GM21528 (cell line): Measurements from ENCODE around the gene HSPB6.

Source experiments
- ATAC-seq: cut with Tn5 transposase; IDR thresholded peaks from one replicate; pipeline ENCODE4 v1.9.1; 2021; ENCODE audit warnings: mild to moderate bottlenecking, moderate library complexity; ENCODE audit not compliant: unreplicated experiment, low FRiP score

The HSPB6 gene

GRCh38 chr19:35768082-35768421 lies 11.2 kb upstream of the HSPB6 start:
- ATAC-seq = no peak

- no peak for ATAC-seq
These were observed 10.7 kb upstream of the HSPB6 start for GRCh38 chr19:35767288-35768081.

DNA sequence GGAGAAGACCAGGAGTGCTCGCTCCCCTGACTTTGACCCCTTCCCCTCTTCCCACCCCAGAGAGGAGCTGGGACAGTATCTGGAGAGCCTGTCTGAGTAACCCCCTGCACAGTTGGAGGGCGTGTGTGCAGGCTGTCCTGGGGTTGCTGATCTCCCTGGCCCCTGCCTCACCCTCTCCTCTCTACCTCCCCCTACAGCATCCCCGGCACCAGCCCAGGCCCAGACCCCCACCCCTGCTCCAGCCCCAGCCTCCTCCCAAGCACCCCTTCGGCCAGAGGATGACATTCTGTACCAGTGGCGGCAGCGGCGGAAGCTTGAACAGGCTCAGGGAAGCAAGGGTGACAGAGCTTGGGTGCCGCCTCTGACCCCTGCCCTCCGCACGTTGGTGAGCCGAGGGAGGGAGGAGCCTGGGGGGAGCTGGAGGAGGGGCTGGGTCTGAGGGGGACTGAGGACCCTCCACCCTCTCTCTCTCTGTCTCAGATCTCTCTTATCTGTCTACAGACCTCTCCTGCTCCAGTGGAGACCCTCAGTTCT lies 9.8 kb upstream of the HSPB6 start:
- ATAC-seq = no peak

GRCh38 chr19:35764432-35765315 lies 7.8 kb upstream of the HSPB6 start:
- no peak for ATAC-seq

- no peak for ATAC-seq
These were observed 4.0 kb upstream of the HSPB6 start for GRCh38 chr19:35760711-35761349.

DNA sequence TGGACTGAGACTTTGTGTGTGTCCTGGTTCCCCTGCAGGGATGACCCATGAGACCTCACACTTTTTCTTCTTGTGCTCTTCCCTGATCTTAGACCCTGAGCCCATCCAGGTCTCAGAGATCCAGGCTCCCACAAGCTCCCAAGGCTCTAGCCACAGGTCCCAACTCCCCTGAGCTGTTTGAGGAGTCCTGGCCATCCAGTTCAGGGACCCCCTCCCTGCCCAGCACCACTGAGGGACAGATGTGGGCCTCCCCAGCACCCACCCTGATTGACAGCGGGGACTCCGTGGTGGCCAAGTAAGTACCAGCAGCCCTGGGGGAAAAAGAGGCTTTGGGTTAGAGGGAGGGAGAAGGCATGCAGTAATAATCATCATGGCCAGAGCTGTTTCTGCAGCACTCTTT lies 2.9 kb upstream of the HSPB6 start:
- no peak for ATAC-seq

- ATAC-seq = peak; percentile 91
These were observed 1.1 kb upstream of the HSPB6 start, which contains the start of gene PROSER3 for GRCh38 chr19:35757749-35758608. TSS of gene PROSER3 (plus strand) at chr19:35758176. CDS start at chr19:35758216, 40 bp downstream.

DNA sequence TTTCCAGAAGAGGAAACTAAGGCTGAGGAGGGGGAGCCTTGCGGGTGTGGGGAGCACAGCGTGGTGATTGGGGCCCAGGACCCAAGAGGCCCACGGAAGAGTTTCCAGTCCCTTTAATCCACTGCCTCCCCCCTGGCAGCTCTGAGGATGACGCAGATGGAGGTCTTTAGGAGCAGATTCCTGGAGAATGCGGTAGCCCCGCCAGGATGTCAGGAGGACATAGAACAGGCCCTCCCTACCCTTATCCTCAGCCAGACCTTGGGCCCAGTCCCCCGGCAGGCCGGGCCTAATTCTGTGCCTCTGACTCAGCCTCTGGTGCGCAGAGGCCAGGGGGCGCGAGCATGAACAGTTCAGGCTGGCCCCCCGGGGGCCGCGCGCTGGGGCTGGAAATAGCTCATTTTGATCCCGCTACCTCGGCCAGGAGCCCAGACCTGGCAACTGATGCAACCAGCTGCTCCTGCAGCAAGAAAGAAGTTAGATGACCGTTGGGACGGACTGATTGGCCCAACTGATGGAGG lies 461 bp upstream of the HSPB6 start:
- peak; percentile 4 for ATAC-seq

DNA sequence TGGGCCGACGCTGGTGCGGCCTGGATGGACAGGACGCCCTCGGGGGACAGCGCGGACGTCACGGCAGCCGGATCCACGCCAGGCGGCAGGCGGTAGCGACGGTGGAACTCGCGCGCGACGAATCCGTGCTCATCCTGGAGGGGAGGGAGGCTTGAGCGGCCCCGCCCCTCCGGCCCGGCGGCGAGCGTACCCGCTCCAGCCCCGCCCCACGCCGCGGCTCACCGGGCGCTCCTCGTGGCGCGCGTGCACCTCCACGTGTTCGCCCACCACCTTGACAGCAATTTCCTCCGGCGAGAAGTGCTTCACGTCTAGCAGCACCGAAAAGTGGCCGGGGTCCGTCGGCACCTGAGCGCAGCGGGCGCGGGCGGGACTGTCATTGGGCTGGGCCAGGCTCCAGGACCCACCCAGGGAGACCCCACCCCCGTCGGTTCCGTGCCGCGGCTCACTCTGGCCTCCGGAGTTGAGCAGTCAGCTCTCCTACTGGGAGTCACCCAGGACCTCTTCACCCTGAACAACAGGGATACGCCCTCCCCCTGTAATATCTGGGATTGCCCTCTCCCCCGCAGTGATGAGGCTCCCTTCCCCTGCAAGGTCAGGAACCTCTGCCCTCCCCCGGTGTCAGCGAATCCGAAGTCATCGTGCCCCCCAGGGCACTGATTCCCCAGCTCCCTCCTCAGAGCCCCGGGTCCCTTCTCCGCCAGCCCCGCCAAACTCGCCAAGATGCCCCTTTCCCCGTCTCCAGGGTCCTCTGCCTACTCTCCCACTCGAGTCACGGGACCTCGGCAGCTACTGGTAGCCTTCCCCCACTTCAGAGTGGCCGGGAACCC lies 1.1 kb downstream of the HSPB6 start:
- ATAC-seq = no peak

DNA sequence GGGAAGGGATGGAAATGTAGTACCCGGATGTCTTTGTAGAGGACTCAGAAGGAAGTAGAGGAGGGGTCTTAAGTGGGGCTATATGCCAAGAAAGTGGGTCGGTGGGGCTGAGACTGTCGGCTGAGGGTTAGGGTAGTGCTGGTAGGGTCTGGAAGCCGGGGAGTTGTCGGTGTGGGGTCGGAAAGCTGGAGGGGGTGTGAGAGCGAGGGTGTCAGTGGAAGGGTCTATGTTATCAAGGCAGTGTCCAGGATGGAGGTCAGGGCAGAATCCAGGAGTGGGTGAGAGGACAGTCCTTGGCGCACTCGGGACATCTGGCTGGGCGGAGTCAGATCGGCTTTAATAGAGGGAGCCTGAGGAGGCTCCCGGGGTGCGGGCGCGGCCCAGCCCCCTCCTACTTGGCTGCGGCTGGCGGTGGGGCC lies 1.7 kb downstream of the HSPB6 start:
- no peak for ATAC-seq

DNA sequence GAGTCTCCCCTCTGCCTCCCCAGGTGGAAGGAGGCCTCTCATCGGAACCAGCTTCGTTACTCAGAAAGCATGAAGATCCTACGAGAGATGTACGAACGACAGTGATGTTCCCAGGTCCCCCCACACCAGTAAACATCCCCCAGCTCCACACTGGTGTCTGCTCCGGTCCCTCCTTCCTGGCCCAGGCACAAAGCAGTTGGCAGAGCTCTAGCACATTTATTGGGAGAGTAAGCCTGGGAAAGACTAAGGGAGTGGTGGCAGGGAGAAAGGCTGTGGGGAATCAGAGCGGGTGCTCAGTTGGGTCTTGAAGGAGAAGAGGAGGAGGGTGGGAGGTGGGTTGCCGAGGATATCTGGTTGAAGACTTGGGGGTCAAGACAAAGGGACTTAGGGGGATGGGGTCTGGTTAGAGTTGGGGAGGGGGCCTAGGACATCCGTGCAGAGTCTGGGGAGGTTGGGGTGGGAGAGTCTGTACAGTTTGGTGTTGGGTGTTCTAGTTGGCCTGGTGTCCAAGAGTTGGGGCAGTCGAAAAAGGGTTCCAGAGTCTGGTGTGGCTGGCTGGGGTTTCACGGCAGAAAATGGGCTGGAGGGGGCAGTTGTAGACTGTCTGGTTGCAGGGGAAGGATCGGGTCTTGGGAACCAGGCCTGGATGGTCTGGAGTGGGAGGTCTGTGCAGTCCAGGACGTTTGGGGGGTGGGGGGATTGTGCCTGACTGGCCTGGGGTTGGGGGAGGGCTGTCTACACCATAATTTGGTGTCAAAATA lies 2.3 kb downstream of the HSPB6 start:
- no peak for ATAC-seq

- ATAC-seq = no peak
These were observed 3.0 kb downstream of the HSPB6 start for GRCh38 chr19:35753634-35754369.

DNA sequence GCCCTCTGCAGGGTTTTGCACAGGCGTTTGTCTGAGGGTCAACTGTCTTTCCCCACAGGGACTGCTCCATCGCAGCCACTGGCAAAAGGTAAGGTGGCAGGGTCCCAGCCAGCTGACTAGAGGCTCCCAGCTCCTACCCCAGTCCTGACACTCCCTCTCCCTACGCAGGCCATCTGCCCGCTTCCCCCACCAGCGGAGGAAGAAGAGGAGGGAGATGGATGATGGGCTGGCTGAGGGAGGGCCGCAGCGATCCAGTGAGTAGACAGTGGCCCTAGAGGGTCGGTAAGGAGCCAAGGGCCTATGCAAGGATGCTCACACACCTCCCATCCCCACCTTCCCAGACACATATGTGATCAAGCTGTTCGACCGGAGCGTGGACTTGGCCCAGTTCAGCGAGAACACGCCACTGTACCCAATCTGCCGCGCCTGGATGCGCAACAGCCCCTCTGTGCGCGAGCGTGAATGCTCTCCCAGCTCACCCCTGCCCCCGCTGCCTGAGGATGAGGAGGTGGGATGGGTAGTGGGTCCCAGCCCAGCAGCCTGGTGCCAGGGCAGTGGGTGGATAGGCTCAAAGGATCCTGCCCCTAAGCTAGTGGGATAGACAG lies 4.0 kb downstream of the HSPB6 start:
- ATAC-seq = no peak

GRCh38 chr19:35751839-35752745 lies 4.7 kb downstream of the HSPB6 start:
- ATAC-seq = no peak

- ATAC-seq = no peak
These were observed 6.7 kb downstream of the HSPB6 start for GRCh38 chr19:35750167-35750566.
